ENCODE results near the gene AGTR1.

Gene AGTR1

DNA sequence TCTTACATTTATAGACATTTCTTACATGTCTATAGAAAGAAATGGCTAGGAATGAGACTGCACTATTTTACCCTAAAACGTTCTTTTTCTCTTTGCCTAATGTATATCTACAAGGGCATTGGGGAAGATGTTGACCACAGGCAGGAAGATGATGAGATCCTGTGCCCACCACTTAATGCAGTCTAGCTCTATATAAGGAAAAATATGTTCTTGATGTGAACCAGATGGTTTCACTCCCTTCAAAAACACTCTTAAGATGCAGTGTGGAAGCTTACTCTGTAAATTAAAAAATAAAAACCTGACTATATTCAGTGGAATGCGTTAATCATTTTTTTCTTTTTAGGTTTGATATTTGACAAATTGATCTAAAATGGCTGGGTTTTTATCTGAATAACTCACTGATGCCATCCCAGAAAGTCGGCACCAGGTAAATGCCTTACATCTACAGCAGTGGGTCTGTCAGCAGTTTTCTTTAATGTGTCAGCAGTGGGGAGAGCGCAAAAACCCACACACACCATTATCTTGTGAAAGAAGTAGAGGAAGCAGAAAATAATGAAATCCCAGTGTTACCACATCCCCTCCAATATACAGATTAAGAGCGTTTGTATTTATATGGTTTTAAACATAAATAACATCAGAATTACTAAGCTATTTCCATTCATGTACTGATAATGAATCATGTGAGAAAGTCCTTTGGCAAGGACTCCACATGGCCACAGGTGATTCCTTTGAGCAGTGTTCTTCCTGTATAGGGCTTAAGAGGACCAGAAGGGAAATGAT is 10.1 kb downstream of the AGTR1 start:
- ChIA-PET POLR2A (no interaction called here), CTCF (no interaction called here)
- TF ChIP-seq TARDBP (IDR thresholded peaks at IDR 0.05): no peak
- no peak for DNase-seq (ENCODE audit: extremely low spot score)

DNA sequence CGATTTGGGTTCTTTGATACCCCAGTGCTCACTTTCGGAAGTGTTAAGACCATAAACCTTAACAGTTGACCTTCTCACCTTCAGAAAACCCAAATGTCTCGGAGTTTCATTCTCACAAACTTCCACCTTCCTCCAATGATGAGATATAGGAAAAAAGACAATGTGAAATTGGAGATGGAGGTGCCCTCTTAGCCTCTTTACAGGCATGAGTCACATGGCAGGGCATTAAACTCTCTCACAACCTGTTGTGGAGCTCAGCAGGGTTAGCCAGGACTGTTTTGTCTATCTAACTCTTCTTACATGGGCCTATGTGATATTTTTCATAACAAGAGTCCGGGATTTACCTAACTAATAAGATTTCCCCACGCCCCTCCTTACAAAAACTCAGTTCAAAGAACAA is 10.7 kb downstream of the AGTR1 start:
- no peak for DNase-seq (ENCODE audit: extremely low spot score)
- ChIA-PET CTCF (no interaction called here), POLR2A (no interaction called here)
- TF ChIP-seq FOXA1 (IDR thresholded peaks at IDR 0.05): no peak
- TF ChIP-seq FOXK2 (IDR thresholded peaks at IDR 0.05): no peak
- TF ChIP-seq SUZ12 (IDR thresholded peaks at IDR 0.05): no peak
- TF ChIP-seq ARNT (IDR thresholded peaks at IDR 0.05): no peak
- no peak for TF ChIP-seq ELF4 (IDR thresholded peaks at IDR 0.05)
- no peak for TF ChIP-seq NFRKB (IDR thresholded peaks at IDR 0.05)
- no peak for TF ChIP-seq ZNF384 (IDR thresholded peaks at IDR 0.05)
- TF ChIP-seq SP1 (IDR thresholded peaks at IDR 0.05): no peak
- TF ChIP-seq LEF1 (IDR thresholded peaks at IDR 0.05; ENCODE audit: borderline replicate concordance): no peak
- no peak for TF ChIP-seq HDGF (IDR thresholded peaks at IDR 0.05; ENCODE audit: borderline replicate concordance)
- TF ChIP-seq TARDBP (IDR thresholded peaks at IDR 0.05): no peak
- TF ChIP-seq, protein P1, sequence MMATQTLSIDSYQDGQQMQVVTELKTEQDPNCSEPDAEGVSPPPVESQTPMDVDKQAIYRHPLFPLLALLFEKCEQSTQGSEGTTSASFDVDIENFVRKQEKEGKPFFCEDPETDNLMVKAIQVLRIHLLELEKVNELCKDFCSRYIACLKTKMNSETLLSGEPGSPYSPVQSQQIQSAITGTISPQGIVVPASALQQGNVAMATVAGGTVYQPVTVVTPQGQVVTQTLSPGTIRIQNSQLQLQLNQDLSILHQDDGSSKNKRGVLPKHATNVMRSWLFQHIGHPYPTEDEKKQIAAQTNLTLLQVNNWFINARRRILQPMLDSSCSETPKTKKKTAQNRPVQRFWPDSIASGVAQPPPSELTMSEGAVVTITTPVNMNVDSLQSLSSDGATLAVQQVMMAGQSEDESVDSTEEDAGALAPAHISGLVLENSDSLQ (IDR thresholded peaks at IDR 0.05): no peak
- no peak for TF ChIP-seq FOXM1 (IDR thresholded peaks at IDR 0.05; ENCODE audit: borderline replicate concordance)
- TF ChIP-seq L3MBTL2 (conservative IDR thresholded peaks at IDR 0.05): no peak
- TF ChIP-seq CTBP1 (IDR thresholded peaks at IDR 0.05; ENCODE audit: borderline replicate concordance): no peak

DNA sequence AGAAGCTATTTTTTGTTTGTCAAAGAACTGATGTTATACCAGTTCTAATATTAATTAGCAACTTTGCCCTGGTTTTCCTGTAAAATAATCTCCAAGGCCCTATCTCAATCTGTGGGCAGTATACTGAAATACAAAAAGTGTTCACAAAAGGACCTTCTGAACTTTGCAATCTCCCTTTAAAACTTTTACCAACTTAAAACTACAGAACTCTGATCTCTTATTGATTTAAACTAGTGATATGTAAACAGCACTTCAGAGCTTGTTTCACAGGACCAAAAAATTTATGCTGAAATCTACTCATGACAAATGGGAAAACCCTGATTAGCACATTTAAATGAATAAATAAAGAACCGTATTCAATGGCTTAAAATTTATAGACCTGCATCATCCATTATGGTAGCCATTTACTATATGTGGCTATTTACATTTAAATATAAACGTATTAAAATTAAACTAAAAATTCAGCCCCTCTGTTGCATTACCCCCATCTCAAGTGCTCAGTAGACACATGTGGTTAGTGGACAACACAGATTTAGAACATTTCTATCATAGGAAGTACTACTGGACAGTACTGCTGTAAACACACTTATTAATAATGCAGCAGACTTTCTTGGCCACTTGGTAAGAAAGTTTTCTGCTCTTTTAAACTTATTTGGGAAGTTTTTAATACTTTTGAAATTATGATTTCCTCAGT is 12.0 kb downstream of the AGTR1 start:
- ChIA-PET CTCF (no interaction called here), POLR2A (no interaction called here)
- TF ChIP-seq SUZ12 (IDR thresholded peaks at IDR 0.05) (no peak), HDGF (IDR thresholded peaks at IDR 0.05; ENCODE audit: borderline replicate concordance) (no peak), SP1 (IDR thresholded peaks at IDR 0.05) (no peak), LEF1 (IDR thresholded peaks at IDR 0.05; ENCODE audit: borderline replicate concordance) (no peak), NFRKB (IDR thresholded peaks at IDR 0.05) (no peak), BHLHE40 (IDR thresholded peaks at IDR 0.05; ENCODE audit: borderline replicate concordance) (no peak), ARNT (IDR thresholded peaks at IDR 0.05) (no peak), FOXK2 (IDR thresholded peaks at IDR 0.05) (no peak), L3MBTL2 (conservative IDR thresholded peaks at IDR 0.05) (no peak), FOXA1 (IDR thresholded peaks at IDR 0.05) (no peak), FOXM1 (IDR thresholded peaks at IDR 0.05; ENCODE audit: borderline replicate concordance) (no peak), ZNF384 (IDR thresholded peaks at IDR 0.05) (no peak), ELF4 (IDR thresholded peaks at IDR 0.05) (no peak), TARDBP (IDR thresholded peaks at IDR 0.05) (no peak), CTBP1 (IDR thresholded peaks at IDR 0.05; ENCODE audit: borderline replicate concordance) (no peak)
- TF ChIP-seq, protein P1 (IDR thresholded peaks at IDR 0.05): no peak
- no peak for DNase-seq (ENCODE audit: extremely low spot score)

DNA sequence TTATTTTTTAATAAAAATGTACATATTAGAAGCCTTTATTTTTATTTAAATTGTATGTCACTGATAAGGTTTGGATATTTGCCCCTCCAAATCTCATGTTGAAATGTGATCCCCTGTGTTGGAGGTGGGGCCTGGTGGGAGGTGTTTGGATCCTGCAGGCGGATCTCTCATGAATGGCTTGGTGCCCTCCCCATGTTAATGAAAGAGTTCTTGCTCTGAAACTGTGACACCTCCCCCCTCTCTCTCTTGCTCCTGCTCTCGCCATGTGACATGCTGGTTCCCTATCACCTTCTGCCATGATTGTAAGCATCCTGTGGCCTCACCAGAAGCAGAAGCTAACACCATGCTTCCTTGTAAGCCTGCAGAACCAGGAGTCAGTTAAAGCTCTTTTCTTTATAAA is 13.0 kb downstream of the AGTR1 start:
- DNase-seq (ENCODE audit: extremely low spot score): no peak
- CTCF ChIA-PET: no interaction called here
- POLR2A ChIA-PET: no interaction called here
- TF ChIP-seq FOXA1 (IDR thresholded peaks at IDR 0.05) (no peak), HDGF (IDR thresholded peaks at IDR 0.05; ENCODE audit: borderline replicate concordance) (no peak), SP1 (IDR thresholded peaks at IDR 0.05) (no peak), BHLHE40 (IDR thresholded peaks at IDR 0.05; ENCODE audit: borderline replicate concordance) (no peak), SUZ12 (IDR thresholded peaks at IDR 0.05) (no peak), LEF1 (IDR thresholded peaks at IDR 0.05; ENCODE audit: borderline replicate concordance) (no peak), TARDBP (IDR thresholded peaks at IDR 0.05) (no peak), FOXK2 (IDR thresholded peaks at IDR 0.05) (no peak), ARNT (IDR thresholded peaks at IDR 0.05) (no peak), ZNF384 (IDR thresholded peaks at IDR 0.05) (no peak), CTBP1 (IDR thresholded peaks at IDR 0.05; ENCODE audit: borderline replicate concordance) (no peak), ELF4 (IDR thresholded peaks at IDR 0.05) (no peak), FOXM1 (IDR thresholded peaks at IDR 0.05; ENCODE audit: borderline replicate concordance) (no peak), L3MBTL2 (conservative IDR thresholded peaks at IDR 0.05) (no peak), NFRKB (IDR thresholded peaks at IDR 0.05) (no peak)
- TF ChIP-seq, protein P1 (IDR thresholded peaks at IDR 0.05): no peak

DNA sequence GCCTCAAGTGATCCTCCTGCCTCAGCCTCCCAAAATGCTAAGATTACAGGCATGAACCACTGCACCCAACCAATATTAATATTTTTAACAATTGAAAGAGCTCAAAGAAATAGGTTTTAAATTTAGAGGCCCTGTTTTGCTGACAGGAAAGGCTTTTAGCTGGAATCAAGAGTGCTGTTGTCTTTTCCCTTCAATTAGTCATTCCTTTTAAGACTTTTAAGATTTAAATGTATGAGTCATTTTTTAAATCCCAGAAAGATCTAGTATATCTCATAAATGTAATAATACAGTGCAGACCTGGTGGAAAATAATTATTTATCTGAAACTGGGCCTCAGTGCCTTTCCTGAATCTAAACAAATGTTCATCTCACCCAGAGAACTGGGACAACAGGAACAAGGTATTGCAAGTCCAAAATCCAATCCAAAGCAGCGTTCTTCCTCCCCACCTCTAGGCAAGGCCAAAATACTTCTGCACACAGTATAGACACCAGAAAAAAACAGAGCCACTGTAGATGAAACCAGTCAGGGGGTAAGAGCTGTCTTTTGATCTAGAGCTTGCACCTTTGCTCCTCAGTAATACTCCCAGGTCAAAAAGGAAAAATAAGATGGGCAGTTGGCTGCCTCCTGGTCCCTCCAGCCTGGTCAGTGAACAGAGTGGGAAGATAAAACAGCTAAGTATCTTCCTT is 14.4 kb downstream of the AGTR1 start:
- no peak for DNase-seq (ENCODE audit: extremely low spot score)
- TF ChIP-seq SP1 (IDR thresholded peaks at IDR 0.05) (no peak), ZNF384 (IDR thresholded peaks at IDR 0.05) (no peak), FOXM1 (IDR thresholded peaks at IDR 0.05; ENCODE audit: borderline replicate concordance) (no peak), FOXA1 (IDR thresholded peaks at IDR 0.05) (no peak), BHLHE40 (IDR thresholded peaks at IDR 0.05; ENCODE audit: borderline replicate concordance) (no peak), FOXK2 (IDR thresholded peaks at IDR 0.05) (no peak), SUZ12 (IDR thresholded peaks at IDR 0.05) (no peak), L3MBTL2 (conservative IDR thresholded peaks at IDR 0.05) (no peak), ELF4 (IDR thresholded peaks at IDR 0.05) (no peak), CTBP1 (IDR thresholded peaks at IDR 0.05; ENCODE audit: borderline replicate concordance) (no peak)
- ChIA-PET POLR2A (no interaction called here), CTCF (no interaction called here)

All from HEK293T (cell line).